ENCODE data around the gene SLC6A12.
A peak's percentile ranks its signal among the peaks of the same experiment; 100 is the strongest.

Gene SLC6A12

GRCh38 chr12:162467-163307, 51.3 kb downstream of the SLC6A12 start:
- no peak overlapping the region for H3K4me3 ChIP-seq (ENCODE audit: low read depth, low read length)
- peak; percentile 25 for DNase-seq (ENCODE audit: low read depth)

GRCh38 chr12:161823-162222, 52.1 kb downstream of the SLC6A12 start:
- H3K4me3 ChIP-seq (ENCODE audit: low read depth, low read length), result no peak overlapping the region
- no peak for TF ChIP-seq CTCF (IDR thresholded peaks at IDR 0.05; ENCODE audit: insufficient read depth, low read depth, low read length, missing control alignments)
- no peak for DNase-seq (ENCODE audit: low read depth)

More at GRCh38 chr12:162467-163307, 51.3 kb downstream of the SLC6A12 start:
- TF ChIP-seq CTCF (IDR thresholded peaks at IDR 0.05; ENCODE audit: insufficient read depth, low read depth, low read length, missing control alignments), result no peak

GRCh38 chr12:160858-161257, 53.1 kb downstream of the SLC6A12 start:
- H3K4me3 ChIP-seq (ENCODE audit: low read depth, low read length), result no peak overlapping the region
- DNase-seq (ENCODE audit: low read depth), result no peak
- no peak for TF ChIP-seq CTCF (IDR thresholded peaks at IDR 0.05; ENCODE audit: insufficient read depth, low read depth, low read length, missing control alignments)

GRCh38 chr12:159156-159782, 54.7 kb downstream of the SLC6A12 start:
- TF ChIP-seq CTCF (IDR thresholded peaks at IDR 0.05; ENCODE audit: insufficient read depth, low read depth, low read length, missing control alignments), result no peak
- no peak for DNase-seq (ENCODE audit: low read depth)
- no peak overlapping the region for H3K4me3 ChIP-seq (ENCODE audit: low read depth, low read length)

- DNase-seq (ENCODE audit: low read depth), result no peak
- no peak overlapping the region for H3K4me3 ChIP-seq (ENCODE audit: low read depth, low read length)
- TF ChIP-seq CTCF (IDR thresholded peaks at IDR 0.05; ENCODE audit: insufficient read depth, low read depth, low read length, missing control alignments), result no peak
These were observed 56.3 kb downstream of the SLC6A12 start for GRCh38 chr12:157644-158043.

- TF ChIP-seq CTCF (IDR thresholded peaks at IDR 0.05; ENCODE audit: insufficient read depth, low read depth, low read length, missing control alignments), result no peak
- no peak overlapping the region for H3K4me3 ChIP-seq (ENCODE audit: low read depth, low read length)
- no peak for DNase-seq (ENCODE audit: low read depth)
These were observed 57.0 kb downstream of the SLC6A12 start for GRCh38 chr12:156945-157344.
